Measurements from ENCODE around the gene OPCML. TPM values are rescaled to one million over a fixed set of nuclear protein-coding genes. Genes with fewer than 3 reads are reported as not detected.

Gene OPCML
- total RNA-seq, 1 donor from 2014 or later = not detected

GRCh38 chr11:133350045-133350444 lies 182.3 kb downstream of the OPCML start:
- intact Hi-C loops (cut with micrococcal nuclease) = no loop called here
- no peak for DNase-seq
- ATAC-seq (ENCODE audit: low read depth) = no peak
- H3K27me3 Mint-ChIP-seq = no peaks in the 10 kb centered on the region
- TF ChIP-seq, protein P1, sequence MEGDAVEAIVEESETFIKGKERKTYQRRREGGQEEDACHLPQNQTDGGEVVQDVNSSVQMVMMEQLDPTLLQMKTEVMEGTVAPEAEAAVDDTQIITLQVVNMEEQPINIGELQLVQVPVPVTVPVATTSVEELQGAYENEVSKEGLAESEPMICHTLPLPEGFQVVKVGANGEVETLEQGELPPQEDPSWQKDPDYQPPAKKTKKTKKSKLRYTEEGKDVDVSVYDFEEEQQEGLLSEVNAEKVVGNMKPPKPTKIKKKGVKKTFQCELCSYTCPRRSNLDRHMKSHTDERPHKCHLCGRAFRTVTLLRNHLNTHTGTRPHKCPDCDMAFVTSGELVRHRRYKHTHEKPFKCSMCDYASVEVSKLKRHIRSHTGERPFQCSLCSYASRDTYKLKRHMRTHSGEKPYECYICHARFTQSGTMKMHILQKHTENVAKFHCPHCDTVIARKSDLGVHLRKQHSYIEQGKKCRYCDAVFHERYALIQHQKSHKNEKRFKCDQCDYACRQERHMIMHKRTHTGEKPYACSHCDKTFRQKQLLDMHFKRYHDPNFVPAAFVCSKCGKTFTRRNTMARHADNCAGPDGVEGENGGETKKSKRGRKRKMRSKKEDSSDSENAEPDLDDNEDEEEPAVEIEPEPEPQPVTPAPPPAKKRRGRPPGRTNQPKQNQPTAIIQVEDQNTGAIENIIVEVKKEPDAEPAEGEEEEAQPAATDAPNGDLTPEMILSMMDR (IDR thresholded peaks at IDR 0.05) = no peak
- H3K9me3 Mint-ChIP-seq = peaks cover 4% of the 10 kb centered on the region
- H3K36me3 Mint-ChIP-seq (ENCODE audit: low read depth) = no peaks in the 10 kb centered on the region
- no peak overlapping the region for H3K27ac Mint-ChIP-seq
- H3K4me3 Mint-ChIP-seq = no peak overlapping the region
- ChIA-PET POLR2A (no interaction called here), CTCF (no interaction called here)
- H3K4me1 Mint-ChIP-seq = no peaks in the 10 kb centered on the region

DNA sequence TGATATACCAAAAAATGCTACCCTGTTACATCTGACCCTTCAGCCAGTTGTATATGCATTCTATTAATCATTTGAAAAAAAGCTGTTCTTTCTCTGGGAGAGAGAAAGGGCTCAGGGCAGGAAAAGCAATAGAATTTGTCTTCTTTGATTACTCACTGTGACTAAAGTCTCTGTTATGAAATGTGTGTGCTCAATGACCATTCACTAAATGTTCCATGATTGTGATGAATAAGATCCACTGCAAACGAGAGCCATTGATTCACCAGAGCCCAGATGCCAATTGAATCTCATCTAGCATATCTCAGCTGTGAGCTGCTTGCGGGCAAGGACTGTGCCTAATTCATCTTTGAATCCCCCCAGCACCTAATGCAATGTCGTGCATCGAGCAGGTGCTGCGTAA lies 184.3 kb downstream of the OPCML start:
- CTCF ChIA-PET = no interaction called here
- Mint-ChIP-seq H3K27me3 (no peaks in the 10 kb centered on the region), H3K36me3 (ENCODE audit: low read depth) (no peaks in the 10 kb centered on the region), H3K9me3 (no peaks in the 10 kb centered on the region), H3K4me3 (no peak overlapping the region), H3K27ac (no peak overlapping the region), H3K4me1 (no peaks in the 10 kb centered on the region)
- TF ChIP-seq, protein P1 (IDR thresholded peaks at IDR 0.05) = no peak
- intact Hi-C loops (cut with micrococcal nuclease) = no loop called here
- POLR2A ChIA-PET = no interaction called here
- ATAC-seq (ENCODE audit: low read depth) (no peak), DNase-seq (no peak)

DNA sequence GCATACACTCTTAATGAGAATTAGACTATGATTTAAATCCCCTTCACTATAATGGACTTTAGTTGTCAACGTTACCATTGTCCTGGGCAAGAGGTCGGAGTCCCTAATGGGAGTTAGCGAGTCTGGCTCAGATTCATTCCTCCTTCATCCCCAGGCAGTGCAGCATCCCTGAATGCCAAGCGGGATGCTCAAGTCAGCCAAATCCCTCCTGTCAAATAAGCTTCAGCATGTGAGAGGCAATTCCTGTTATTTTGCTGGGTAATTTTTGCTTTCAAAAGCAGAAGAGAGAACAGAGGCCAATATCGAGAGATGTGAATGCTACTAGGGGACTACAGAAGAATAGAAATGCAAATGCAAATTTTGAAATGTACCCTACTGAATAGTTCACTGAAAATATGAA lies 186.2 kb downstream of the OPCML start:
- Mint-ChIP-seq H3K9me3 (no peaks in the 10 kb centered on the region), H3K36me3 (ENCODE audit: low read depth) (no peaks in the 10 kb centered on the region), H3K4me1 (no peaks in the 10 kb centered on the region), H3K4me3 (no peak overlapping the region), H3K27me3 (no peaks in the 10 kb centered on the region), H3K27ac (no peak overlapping the region)
- DNase-seq = no peak
- ChIA-PET CTCF (no interaction called here), POLR2A (no interaction called here)
- intact Hi-C loops (cut with micrococcal nuclease) = no loop called here
- ATAC-seq (ENCODE audit: low read depth) = no peak
- TF ChIP-seq, protein P1 (IDR thresholded peaks at IDR 0.05) = no peak

DNA sequence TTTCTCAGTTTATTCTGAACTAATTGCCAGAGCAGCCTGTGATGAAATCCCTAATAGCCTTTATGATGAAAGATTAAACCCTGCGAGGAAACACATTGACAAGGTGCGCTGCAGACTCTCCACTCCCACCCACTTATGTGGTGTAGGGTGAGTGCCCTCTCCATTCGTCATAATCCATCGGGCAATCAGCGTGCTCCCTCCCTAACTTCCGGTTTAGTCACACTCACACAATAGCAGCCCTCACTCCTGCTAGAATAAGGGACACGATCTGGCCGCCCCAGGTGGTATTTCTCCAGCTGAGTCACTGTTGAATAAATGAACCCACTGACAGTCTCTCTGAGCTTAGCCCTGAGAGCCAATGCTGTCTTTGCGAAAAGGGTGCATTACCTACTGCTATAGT lies 188.3 kb downstream of the OPCML start:
- Mint-ChIP-seq H3K36me3 (ENCODE audit: low read depth) (no peaks in the 10 kb centered on the region), H3K4me3 (no peak overlapping the region), H3K9me3 (no peaks in the 10 kb centered on the region), H3K27ac (no peak overlapping the region), H3K4me1 (no peaks in the 10 kb centered on the region), H3K27me3 (no peaks in the 10 kb centered on the region)
- CTCF ChIA-PET = no interaction called here
- POLR2A ChIA-PET = no interaction called here
- TF ChIP-seq, protein P1 (IDR thresholded peaks at IDR 0.05) = no peak
- ATAC-seq (ENCODE audit: low read depth) = no peak
- intact Hi-C loops (cut with micrococcal nuclease) = no loop called here
- no peak for DNase-seq

- Mint-ChIP-seq H3K27ac (no peak overlapping the region), H3K9me3 (no peaks in the 10 kb centered on the region), H3K27me3 (no peaks in the 10 kb centered on the region), H3K4me3 (no peak overlapping the region), H3K4me1 (no peaks in the 10 kb centered on the region), H3K36me3 (ENCODE audit: low read depth) (no peaks in the 10 kb centered on the region)
- TF ChIP-seq, protein P1 (IDR thresholded peaks at IDR 0.05) = no peak
- ChIA-PET CTCF (no interaction called here), POLR2A (no interaction called here)
- DNase-seq (no peak), ATAC-seq (ENCODE audit: low read depth) (no peak)
- intact Hi-C loops (cut with micrococcal nuclease) = no loop called here
Measured at GRCh38 chr11:133339495-133340140, 192.7 kb downstream of the OPCML start.

Data from activated B cell treated with CpG ODN at 0.5 μM for 24 hours (primary cell).